Spleen (tissue), 11 donors: ENCODE data around the gene CDK14. TPM values are rescaled to one million over a fixed set of nuclear protein-coding genes. Genes with fewer than 3 reads are reported as not detected.

Experiments
- DNase-seq: peaks from one replicate; pipeline ENCODE4 v3.0.0-alpha.2; 2020
- H3K27ac ChIP-seq, 8 donors: fragments of 200-600 bp; sonication (generic) in 7 of 8; 1 replicate in 4 of 8; 2 replicates in 4 of 8; pipeline versions ENCODE4 v1.5.0 to v1.8.0; 2016 to 2021; ENCODE audit warnings: inconsistent platforms in 4 of 8, mild to moderate bottlenecking in 4 of 8, moderate library complexity in 1 of 8
- H3K27me3 ChIP-seq, 7 donors: fragments of 200-600 bp; sonication (generic) in 6 of 7; replicated peaks in 1 of 7; 1 replicate in 4 of 7; 2 replicates in 3 of 7; pipeline versions ENCODE4 v1.5.0 to v1.8.0; 2016 to 2021; ENCODE audit warnings: inconsistent platforms in 3 of 7, mild to moderate bottlenecking in 1 of 7
- H3K36me3 ChIP-seq, 6 donors: fragments of 200-600 bp; sonication (generic) in 5 of 6; 1 replicate in 4 of 6; 2 replicates in 2 of 6; pipeline versions ENCODE4 v1.5.0 to v1.8.0; 2016 to 2021; ENCODE audit warnings: inconsistent platforms in 2 of 6
- H3K4me1 ChIP-seq, 6 donors: fragments of 200-600 bp; sonication (generic) in 5 of 6; 1 replicate in 3 of 6; 2 replicates in 3 of 6; pipeline versions ENCODE4 v1.5.0 to v1.8.0; 2016 to 2021; ENCODE audit warnings: inconsistent platforms in 3 of 6
- H3K4me3 ChIP-seq, 8 donors: fragments of 200-600 bp; sonication (generic) in 7 of 8; 1 replicate in 4 of 8; 2 replicates in 4 of 8; pipeline versions ENCODE4 v1.5.0 to v1.8.0; 2016 to 2021; ENCODE audit warnings: inconsistent platforms in 4 of 8, mild to moderate bottlenecking in 4 of 8, moderate library complexity in 2 of 8
- H3K9me3 ChIP-seq, 8 donors: fragments of 200-600 bp; sonication (generic) in 7 of 8; 1 replicate in 4 of 8; 2 replicates in 4 of 8; pipeline versions ENCODE4 v1.5.0 to v1.8.0; 2016 to 2021; ENCODE audit warnings: inconsistent platforms in 4 of 8
- CTCF ChIP-seq, 11 experiments: fragments of 200-600 bp in 7 of 11; fragments of 450-650 bp in 4 of 11; sonication (generic) in 4 of 11; IDR thresholded peaks in 8 of 11; conservative IDR thresholded peaks in 3 of 11; 1 replicate in 7 of 11; 2 replicates in 4 of 11; pipeline versions ENCODE4 v1.4.0 to v1.8.0; 2016 to 2021; ENCODE audit warnings: antibody characterized with exemption in 11 of 11, inconsistent platforms in 4 of 11, mild to moderate bottlenecking in 1 of 11
- POLR2A ChIP-seq, 3 donors: fragments of 450-650 bp; IDR thresholded peaks; one replicate each; pipeline ENCODE4 v1.5.1; 2017; ENCODE audit warnings: antibody characterized with exemption in 3 of 3, mild to moderate bottlenecking in 1 of 3
- POLR2AphosphoS5 ChIP-seq, 3 donors: sonication (generic); formaldehyde crosslinking; IDR thresholded peaks; one replicate each; pipeline ENCODE4 v1.5.1; 2017; ENCODE audit warnings: antibody characterized with exemption in 3 of 3
- WGBS, 5 donors: extraction: QIAGEN DNeasy Blood & Tissue Kit in 3 of 5; methylation state at CpG; one replicate each; pipeline versions ENCODE4 v1.1.5 to v1.1.7; 2013 to 2018; 5-methylcytosine and 5-hydroxymethylcytosine counted together
- intact Hi-C: fragments of 100-400 bp; cut with DNase I; formaldehyde crosslinking; loops from one replicate; pipeline ENCODE4 v1.15.0; 2023; ENCODE audit warnings: low total_unique reads
- polyA plus RNA-seq, 3 donors: library from polyadenylated mRNA; stranded (reverse); fragments of 200-250 nt; gene quantifications; one replicate each; pipeline ENCODE4 v1.2.1, GENCODE V29; 2013
- total RNA-seq, 7 donors: library from RNA; depleted of rRNA in 3 of 7; stranded (reverse); fragments of >200 nt in 3 of 7; fragmentation: NEBNext Ultra II Directional in 4 of 7; extraction: Animal tissue kit (Norgen Biotek cat#: 25700) in 4 of 7; gene quantifications; one replicate each; pipeline versions ENCODE4 v1.1.0 to v1.2.1, GENCODE V29; 2016 to 2021
- donor health status: healthy with polysubstance abuse.
- donor health status: DM: no; HTN: no; CAD: no; lungs with moderate emphysema.
- donor health status: DM: no; HTN: no; CAD: no.
- donor health status: Bipolar disorder and iron deficiency.
- donor health status: healthy.
- donor health status: DM: no; HTN: no; CAD: no.
- donor health status: DM: yes; HTN: yes; CAD: no.

CDK14 gene
- total and polyA plus RNA-seq, 10 donors = 6.6 to 109 (median 51.2) TPM

- no peak for DNase-seq
- no peaks in the 10 kb centered on the region for H3K9me3 ChIP-seq
- no peak overlapping the region for H3K4me3 ChIP-seq
- intact Hi-C loops = no loop called here
- H3K27ac ChIP-seq = no peak overlapping the region
- WGBS, 5 donors = 91 to 95% (median 93%) methylated on average over 6 of the region's 6 CpGs
- H3K27me3 ChIP-seq = no peaks in the 10 kb centered on the region
- TF ChIP-seq POLR2AphosphoS5 (IDR thresholded peaks at IDR 0.05) = no peak
- TF ChIP-seq POLR2A (IDR thresholded peaks at IDR 0.05) = no peak
- no peak for TF ChIP-seq CTCF (IDR thresholded peaks at IDR 0.05 in 8 of 11, conservative IDR thresholded peaks at IDR 0.05 in 3 of 11)
- no peaks in the 10 kb centered on the region for H3K36me3 ChIP-seq
- peaks cover 0 to 15% (median 0%) of the 10 kb centered on the region in 6 donors for H3K4me1 ChIP-seq
Observed at GRCh38 chr7:90758933-90759562, 162.9 kb downstream of the CDK14 start.

- no peak for DNase-seq
- Histone ChIP-seq H3K4me1 (peaks cover 0 to 19% (median 0%) of the 10 kb centered on the region in 6 donors), H3K36me3 (no peaks in the 10 kb centered on the region), H3K27ac (no peak overlapping the region), H3K27me3 (no peaks in the 10 kb centered on the region), H3K4me3 (no peak overlapping the region), H3K9me3 (no peaks in the 10 kb centered on the region)
- intact Hi-C loops = no loop called here
- no peak for TF ChIP-seq POLR2AphosphoS5 (IDR thresholded peaks at IDR 0.05)
- TF ChIP-seq CTCF (IDR thresholded peaks at IDR 0.05 in 8 of 11, conservative IDR thresholded peaks at IDR 0.05 in 3 of 11) = no peak
- TF ChIP-seq POLR2A (IDR thresholded peaks at IDR 0.05) = no peak
Observed at GRCh38 chr7:90759710-90760109, 163.6 kb downstream of the CDK14 start.

- Histone ChIP-seq H3K9me3 (no peaks in the 10 kb centered on the region), H3K36me3 (no peaks in the 10 kb centered on the region), H3K27ac (no peak overlapping the region), H3K4me1 (peaks cover 0 to 20% (median 0%) of the 10 kb centered on the region in 6 donors), H3K4me3 (no peak overlapping the region), H3K27me3 (no peaks in the 10 kb centered on the region)
- 72 to 87% (median 81%) methylated on average over 3 of the region's 3 CpGs for WGBS, 5 donors
- no peak for DNase-seq
- intact Hi-C loops = no loop called here
- TF ChIP-seq POLR2AphosphoS5 (IDR thresholded peaks at IDR 0.05) = no peak
- no peak for TF ChIP-seq CTCF (IDR thresholded peaks at IDR 0.05 in 8 of 11, conservative IDR thresholded peaks at IDR 0.05 in 3 of 11)
- no peak for TF ChIP-seq POLR2A (IDR thresholded peaks at IDR 0.05)
Observed at GRCh38 chr7:90760892-90761291, 164.8 kb downstream of the CDK14 start.

GRCh38 chr7:90761584-90761983 is 165.5 kb downstream of the CDK14 start:
- H3K9me3 ChIP-seq = no peaks in the 10 kb centered on the region
- TF ChIP-seq POLR2AphosphoS5 (IDR thresholded peaks at IDR 0.05) (no peak), CTCF (IDR thresholded peaks at IDR 0.05 in 8 of 11, conservative IDR thresholded peaks at IDR 0.05 in 3 of 11) (no peak), POLR2A (IDR thresholded peaks at IDR 0.05) (no peak)
- DNase-seq = no peak
- peaks cover 0 to 2% (median 0%) of the 10 kb centered on the region in 6 donors for H3K36me3 ChIP-seq
- intact Hi-C loops = no loop called here
- H3K4me1 ChIP-seq = peaks cover 0 to 13% (median 0%) of the 10 kb centered on the region in 6 donors
- 90 to 100% (median 95%) methylated on average over 1 of the region's 1 CpG for WGBS, 5 donors
- H3K27me3 ChIP-seq = no peaks in the 10 kb centered on the region
- no peak overlapping the region for H3K27ac ChIP-seq
- H3K4me3 ChIP-seq = no peak overlapping the region
